Measurements from ENCODE around the gene RCOR1. TPM values are rescaled to one million over a fixed set of nuclear protein-coding genes. Genes with fewer than 3 reads are reported as not detected.

The RCOR1 gene
- polyA plus RNA-seq, 1 experiment: 16.7 TPM

DNA sequence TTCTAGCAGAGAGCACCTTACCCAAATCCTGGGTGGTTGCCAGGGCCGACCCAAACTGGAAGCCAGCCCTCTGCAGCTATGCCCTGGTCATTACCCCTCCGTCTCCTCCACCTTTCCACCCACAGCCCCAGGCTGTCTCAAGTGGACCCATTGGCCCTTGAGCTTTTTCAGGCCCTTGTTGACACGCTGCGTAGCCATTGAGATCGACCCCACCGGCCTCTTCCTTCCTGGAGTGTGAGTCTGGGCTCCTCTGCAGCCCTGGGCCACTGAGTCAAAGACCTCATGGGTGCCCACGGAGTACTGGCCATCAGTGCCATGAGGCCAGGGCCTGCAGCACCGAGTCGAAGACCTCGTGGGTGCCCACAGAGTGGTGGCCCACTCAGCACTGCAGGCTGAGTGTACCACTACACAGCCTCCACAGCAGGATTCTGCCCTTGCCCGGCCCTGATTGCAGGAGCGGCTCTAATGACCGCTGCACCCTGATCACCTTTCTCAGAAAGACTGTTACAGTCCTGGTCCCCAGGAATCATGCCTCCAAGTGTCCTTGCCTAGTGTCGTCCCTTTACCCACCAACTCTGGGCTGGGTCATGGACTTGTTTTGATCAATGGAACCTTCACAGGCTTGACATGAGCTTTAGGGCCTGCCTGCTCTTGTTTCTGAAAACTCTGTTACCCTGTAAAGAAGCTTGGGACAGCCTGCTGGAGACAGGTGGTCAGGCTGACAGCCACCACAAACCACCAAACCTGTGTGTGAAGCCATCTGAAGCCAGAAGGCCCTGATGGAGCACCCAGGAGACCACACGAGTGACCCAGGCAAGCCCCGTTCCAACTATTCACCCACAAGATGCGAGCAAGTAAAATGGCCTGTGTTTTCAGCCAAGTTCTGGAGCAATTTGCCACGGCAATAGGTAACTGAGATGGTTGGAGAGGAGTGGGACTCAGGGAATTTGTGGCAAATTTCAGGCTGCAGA is 145.2 kb downstream of the RCOR1 start:
- POLR2A ChIA-PET: interaction anchor here (0.5 kb wide), 1 partner anchor 41 kb away, joined by 4 read pairs; no protein-coding TSS in a partner anchor
- H3K4me3 ChIP-seq (ENCODE audit: low read depth, low read length): no peak overlapping the region
- no peak overlapping the region for H3K27ac ChIP-seq (ENCODE audit: low read depth, low read length)
- no peak for DNase-seq (ENCODE audit: low read depth, low spot score)
- no peaks in the 10 kb centered on the region for H3K27me3 ChIP-seq (ENCODE audit: control insufficient read depth, insufficient read depth, low read length)
- TF ChIP-seq, protein P1, sequence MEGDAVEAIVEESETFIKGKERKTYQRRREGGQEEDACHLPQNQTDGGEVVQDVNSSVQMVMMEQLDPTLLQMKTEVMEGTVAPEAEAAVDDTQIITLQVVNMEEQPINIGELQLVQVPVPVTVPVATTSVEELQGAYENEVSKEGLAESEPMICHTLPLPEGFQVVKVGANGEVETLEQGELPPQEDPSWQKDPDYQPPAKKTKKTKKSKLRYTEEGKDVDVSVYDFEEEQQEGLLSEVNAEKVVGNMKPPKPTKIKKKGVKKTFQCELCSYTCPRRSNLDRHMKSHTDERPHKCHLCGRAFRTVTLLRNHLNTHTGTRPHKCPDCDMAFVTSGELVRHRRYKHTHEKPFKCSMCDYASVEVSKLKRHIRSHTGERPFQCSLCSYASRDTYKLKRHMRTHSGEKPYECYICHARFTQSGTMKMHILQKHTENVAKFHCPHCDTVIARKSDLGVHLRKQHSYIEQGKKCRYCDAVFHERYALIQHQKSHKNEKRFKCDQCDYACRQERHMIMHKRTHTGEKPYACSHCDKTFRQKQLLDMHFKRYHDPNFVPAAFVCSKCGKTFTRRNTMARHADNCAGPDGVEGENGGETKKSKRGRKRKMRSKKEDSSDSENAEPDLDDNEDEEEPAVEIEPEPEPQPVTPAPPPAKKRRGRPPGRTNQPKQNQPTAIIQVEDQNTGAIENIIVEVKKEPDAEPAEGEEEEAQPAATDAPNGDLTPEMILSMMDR (IDR thresholded peaks at IDR 0.05; ENCODE audit: low read depth, low read length): no peak
- peaks cover 30% of the 10 kb centered on the region for H3K9me3 ChIP-seq (ENCODE audit: control insufficient read depth, insufficient read depth, low read length)
- CTCF ChIA-PET: no interaction called here

DNA sequence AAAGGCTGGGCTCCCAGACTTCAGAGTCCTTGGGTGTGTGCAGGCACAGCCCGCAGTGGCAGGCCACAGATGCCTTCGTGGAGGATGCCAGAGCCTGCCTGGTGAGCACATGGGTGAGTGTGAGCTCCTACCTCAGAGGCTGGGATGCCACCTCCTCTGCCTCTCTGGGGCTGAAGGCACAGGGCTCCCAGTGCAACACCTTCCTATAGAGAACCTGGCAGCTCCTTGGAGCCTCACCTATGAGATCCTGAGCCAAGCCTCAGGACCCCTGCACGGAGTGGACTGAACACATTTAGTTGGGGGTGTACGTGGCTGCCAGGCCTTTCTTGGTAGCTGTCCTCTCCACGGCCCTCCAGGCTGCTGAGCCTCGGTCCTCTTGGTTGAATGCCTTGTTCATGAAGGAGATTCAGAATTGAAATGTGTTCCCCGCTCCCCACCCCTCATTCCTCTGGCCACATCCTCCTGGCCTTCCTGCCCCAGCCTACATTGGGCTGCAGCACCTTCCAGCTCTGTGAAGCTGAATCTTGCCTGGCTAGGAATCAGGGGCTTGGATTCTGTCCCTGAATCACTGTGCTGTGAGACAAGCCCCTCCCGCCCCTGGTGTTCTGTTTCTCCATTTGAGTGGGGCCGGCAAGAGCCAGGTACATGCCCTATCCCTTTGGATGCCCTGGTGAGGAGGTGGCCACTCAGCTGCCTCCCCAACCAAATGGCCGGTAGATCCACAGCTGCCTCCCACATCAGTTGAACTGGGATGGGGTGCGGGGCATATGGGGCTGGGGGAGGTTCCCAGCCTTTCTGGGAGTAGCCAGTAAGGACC is 146.1 kb downstream of the RCOR1 start:
- Histone ChIP-seq H3K9me3 (ENCODE audit: control insufficient read depth, insufficient read depth, low read length) (peaks cover 38% of the 10 kb centered on the region), H3K27me3 (ENCODE audit: control insufficient read depth, insufficient read depth, low read length) (no peaks in the 10 kb centered on the region), H3K4me3 (ENCODE audit: low read depth, low read length) (no peak overlapping the region), H3K27ac (ENCODE audit: low read depth, low read length) (no peak overlapping the region)
- TF ChIP-seq, protein P1 (IDR thresholded peaks at IDR 0.05; ENCODE audit: low read depth, low read length): no peak
- ChIA-PET POLR2A (interaction anchor here (0.5 kb wide), 1 partner anchor 42 kb away, joined by 4 read pairs; no protein-coding TSS in a partner anchor), CTCF (no interaction called here)
- DNase-seq (ENCODE audit: low read depth, low spot score): no peak

DNA sequence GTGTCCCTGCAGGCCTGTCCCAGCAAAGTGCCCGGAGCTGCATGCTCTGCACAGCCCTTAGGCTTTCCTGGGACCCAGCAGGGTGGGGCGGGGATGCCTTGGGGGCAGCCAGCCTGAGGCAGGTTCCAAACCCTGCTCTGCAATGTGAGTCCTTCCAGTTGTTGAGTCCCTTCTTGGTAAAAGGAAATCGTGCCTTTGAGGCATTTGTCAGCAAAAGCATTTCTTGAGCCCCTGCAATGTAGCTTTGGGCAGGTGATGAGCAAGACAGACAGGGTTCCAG is 146.7 kb downstream of the RCOR1 start:
- no peak for DNase-seq (ENCODE audit: low read depth, low spot score)
- ChIA-PET CTCF (no interaction called here), POLR2A (no interaction called here)

DNA sequence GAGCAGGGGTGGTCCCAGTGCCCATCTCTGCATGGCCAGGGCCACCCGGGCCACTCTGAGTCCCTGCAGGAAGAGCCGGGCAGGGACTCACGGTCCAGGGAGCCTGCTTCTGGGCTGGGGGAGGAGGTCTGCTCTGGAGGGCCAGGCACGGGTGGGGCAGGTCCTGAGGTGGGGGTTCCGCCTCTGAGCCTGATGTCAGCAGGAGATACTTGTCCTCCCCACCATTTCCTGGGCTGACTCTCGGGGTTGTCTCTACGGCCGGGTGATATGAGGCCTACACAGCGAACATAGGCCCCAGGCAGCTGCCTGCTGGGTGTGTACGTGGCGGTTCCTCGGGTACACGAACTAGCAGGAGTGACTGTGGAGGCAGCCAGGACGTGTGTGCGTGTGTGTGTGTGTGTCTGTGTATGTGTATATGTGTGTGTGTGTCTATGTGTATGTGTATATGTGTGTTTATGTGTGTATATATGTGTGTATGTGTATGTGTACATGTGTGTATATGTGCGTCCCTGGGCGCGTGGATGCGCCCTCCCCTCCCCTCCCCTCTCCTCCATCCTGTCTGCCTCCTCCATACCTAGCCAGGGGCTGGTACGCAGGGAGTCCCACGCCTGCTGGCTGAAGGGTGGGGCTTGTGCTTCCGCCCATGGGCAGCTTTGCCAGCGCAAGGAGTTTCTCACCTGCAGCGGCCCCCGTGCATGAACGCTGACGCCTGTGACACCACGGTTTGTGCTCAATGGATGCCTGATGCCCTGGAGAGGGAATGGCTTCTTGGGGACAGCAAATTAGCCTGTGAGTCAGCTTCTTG is 154.4 kb downstream of the RCOR1 start:
- POLR2A ChIA-PET: no interaction called here
- CTCF ChIA-PET: no interaction called here
- Histone ChIP-seq H3K27ac (ENCODE audit: low read depth, low read length) (no peak overlapping the region), H3K9me3 (ENCODE audit: control insufficient read depth, insufficient read depth, low read length) (peaks cover 23% of the 10 kb centered on the region), H3K4me3 (ENCODE audit: low read depth, low read length) (no peak overlapping the region), H3K27me3 (ENCODE audit: control insufficient read depth, insufficient read depth, low read length) (no peaks in the 10 kb centered on the region)
- DNase-seq (ENCODE audit: low read depth, low spot score): no peak
- TF ChIP-seq, protein P1 (IDR thresholded peaks at IDR 0.05; ENCODE audit: low read depth, low read length): no peak

More for the DNA sequence above, 146.7 kb downstream of the RCOR1 start:
- H3K27me3 ChIP-seq (ENCODE audit: control insufficient read depth, insufficient read depth, low read length): no peaks in the 10 kb centered on the region
- TF ChIP-seq, protein P1 (IDR thresholded peaks at IDR 0.05; ENCODE audit: low read depth, low read length): no peak
- H3K4me3 ChIP-seq (ENCODE audit: low read depth, low read length): no peak overlapping the region
- peaks cover 43% of the 10 kb centered on the region for H3K9me3 ChIP-seq (ENCODE audit: control insufficient read depth, insufficient read depth, low read length)
- no peak overlapping the region for H3K27ac ChIP-seq (ENCODE audit: low read depth, low read length)
